WTC11 (cell line): ENCODE data around the gene FAM53B. TPM values are rescaled to one million over a fixed set of nuclear protein-coding genes. Genes with fewer than 3 reads are reported as not detected.

Experiments used
- ATAC-seq: fragments of 200-7000 bp; cut with Tn5 transposase; 2 replicates; pipeline ENCODE4 v1.10.0; 2021; ENCODE audit warnings: mild to moderate bottlenecking, moderate library complexity
- CTCF ChIA-PET: fragments of 300-600 bp; sonication (Branson Sonifier 250); formaldehyde crosslinking; loops from one replicate; lab custom pipeline; 2021; ENCODE audit warnings: antibody characterized with exemption; lab: Charles Lee
- POLR2A ChIA-PET: fragments of 350-600 bp; sonication (Branson Sonifier 250); formaldehyde crosslinking; loops from one replicate; lab custom pipeline; 2021; ENCODE audit warnings: antibody characterized with exemption; lab: Charles Lee
- DNase-seq: peaks from one replicate; pipeline ENCODE4 v3.0.0; 2021; ENCODE audit warnings: low spot score
- H3K27ac Mint-ChIP-seq: 2 replicates; pipeline ENCODE4 v1.8.0; 2021; ENCODE audit warnings: mixed read lengths
- H3K27me3 Mint-ChIP-seq: 2 replicates; pipeline ENCODE4 v1.8.0; 2021; ENCODE audit warnings: low read depth, mild to moderate bottlenecking, moderate library complexity, mixed read lengths
- H3K36me3 Mint-ChIP-seq: 2 replicates; pipeline ENCODE4 v1.8.0; 2021; ENCODE audit warnings: mixed read lengths
- H3K4me1 Mint-ChIP-seq: 2 replicates; pipeline ENCODE4 v1.8.0; 2022; ENCODE audit warnings: mixed read lengths
- H3K4me3 Mint-ChIP-seq: 2 replicates; pipeline ENCODE4 v1.8.0; 2021; ENCODE audit warnings: mild to moderate bottlenecking, moderate library complexity, mixed read lengths
- H3K9me3 Mint-ChIP-seq: 2 replicates; pipeline ENCODE4 v1.8.0; 2021; ENCODE audit warnings: mixed read lengths
- AR ChIP-seq: fragments of 250-450 bp; sonication (Bioruptor Pico); IDR thresholded peaks from 2 replicates; pipeline ENCODE4 v1.9.0; 2021; ENCODE audit warnings: mild to moderate bottlenecking
- FOXP4 ChIP-seq: sonication (generic); formaldehyde crosslinking; IDR thresholded peaks from 2 replicates; pipeline ENCODE4 v1.8.0; 2022; ENCODE audit warnings: mild to moderate bottlenecking, missing genetic modification reagents
- HMGXB4 ChIP-seq: sonication (generic); formaldehyde crosslinking; IDR thresholded peaks from 2 replicates; pipeline ENCODE4 v1.8.1; 2023; ENCODE audit warnings: mild to moderate bottlenecking, moderate library complexity, missing genetic modification reagents
- JUN ChIP-seq: sonication (generic); formaldehyde crosslinking; IDR thresholded peaks from 2 replicates; pipeline ENCODE4 v1.8.0; 2023; ENCODE audit warnings: mild to moderate bottlenecking, missing genetic modification reagents
- MLX ChIP-seq: sonication (generic); formaldehyde crosslinking; IDR thresholded peaks from 2 replicates; pipeline ENCODE4 v1.8.1; 2023; ENCODE audit warnings: mild to moderate bottlenecking, missing genetic modification reagents, moderate library complexity
- MXD4 ChIP-seq: fragments of 250-450 bp; sonication (Bioruptor Pico); IDR thresholded peaks from 2 replicates; pipeline ENCODE4 v1.8.0; 2021; ENCODE audit warnings: mild to moderate bottlenecking, moderate library complexity, borderline replicate concordance
- NFYB ChIP-seq: sonication (generic); formaldehyde crosslinking; conservative IDR thresholded peaks from 2 replicates; pipeline ENCODE4 v1.8.0; 2022; ENCODE audit warnings: low read depth, missing genetic modification reagents
- NR1H2 ChIP-seq: sonication (generic); formaldehyde crosslinking; IDR thresholded peaks from 2 replicates; pipeline ENCODE4 v1.9.0; 2021; ENCODE audit warnings: mild to moderate bottlenecking, moderate library complexity, missing genetic modification reagents
- OVOL2 ChIP-seq: fragments of 250-450 bp; sonication (Bioruptor Pico); IDR thresholded peaks from 2 replicates; pipeline ENCODE4 v1.9.0; 2021; ENCODE audit warnings: mild to moderate bottlenecking, borderline replicate concordance
- PRDM15 ChIP-seq: sonication (generic); formaldehyde crosslinking; IDR thresholded peaks from 2 replicates; pipeline ENCODE4 v1.8.0; 2022; ENCODE audit warnings: missing genetic modification reagents
- SMAD4 ChIP-seq: sonication (generic); formaldehyde crosslinking; IDR thresholded peaks from 2 replicates; pipeline ENCODE4 v1.8.0; 2022; ENCODE audit warnings: mild to moderate bottlenecking, missing genetic modification reagents
- SP1 ChIP-seq: sonication (generic); formaldehyde crosslinking; conservative IDR thresholded peaks from 2 replicates; pipeline ENCODE4 v1.8.1; 2022; ENCODE audit warnings: missing genetic modification reagents
- STAT6 ChIP-seq: sonication (generic); formaldehyde crosslinking; conservative IDR thresholded peaks from 2 replicates; pipeline ENCODE4 v1.8.1; 2023; ENCODE audit warnings: mild to moderate bottlenecking, low read depth, missing genetic modification reagents, moderate library complexity
- TEAD4 ChIP-seq: sonication (generic); formaldehyde crosslinking; IDR thresholded peaks from 2 replicates; pipeline ENCODE4 v1.8.0; 2022; ENCODE audit warnings: mild to moderate bottlenecking, missing genetic modification reagents
- TP53 ChIP-seq: sonication (generic); formaldehyde crosslinking; IDR thresholded peaks from 2 replicates; pipeline ENCODE4 v1.8.1; 2023; ENCODE audit warnings: mild to moderate bottlenecking, missing genetic modification reagents
- USF2 ChIP-seq: sonication (generic); formaldehyde crosslinking; IDR thresholded peaks from 2 replicates; pipeline ENCODE4 v1.8.1; 2023; ENCODE audit warnings: mild to moderate bottlenecking, missing genetic modification reagents, moderate library complexity
- ZBTB43 ChIP-seq: sonication (generic); formaldehyde crosslinking; IDR thresholded peaks from 2 replicates; pipeline ENCODE4 v1.8.1; 2023; ENCODE audit warnings: mild to moderate bottlenecking, missing genetic modification reagents
- ZNF317 ChIP-seq: sonication (generic); formaldehyde crosslinking; IDR thresholded peaks from 2 replicates; pipeline ENCODE4 v1.8.1; 2023; ENCODE audit warnings: low read depth, mild to moderate bottlenecking, moderate library complexity, missing genetic modification reagents, borderline replicate concordance
- total RNA-seq: library from RNA; stranded (reverse); gene quantifications from 3 replicates; pipeline ENCODE4 v1.2.3, GENCODE V29; 2021

FAM53B gene
- total RNA-seq, 1 experiment from 2014 or later: 21.3 TPM

- TF ChIP-seq FOXP4: no peak
- no peak for TF ChIP-seq MLX (CRISPR knock-in tag)
- no peak for TF ChIP-seq TP53
- TF ChIP-seq MXD4: no peak
- no peak for TF ChIP-seq TEAD4 (CRISPR knock-in tag)
- no peak for TF ChIP-seq SMAD4
- TF ChIP-seq PRDM15 (CRISPR knock-in tag): no peak
- no peak for TF ChIP-seq OVOL2 (CRISPR knock-in tag)
- TF ChIP-seq NFYB (CRISPR knock-in tag): no peak
- no peak for TF ChIP-seq USF2 (CRISPR knock-in tag)
- no peak for TF ChIP-seq ZBTB43 (CRISPR knock-in tag)
Measured at GRCh38 chr10:124733571-124734245, 10.5 kb downstream of the FAM53B start (continued).

GRCh38 chr10:124732931-124733570 is 11.1 kb downstream of the FAM53B start:
- Mint-ChIP-seq H3K27me3 (no peaks in the 10 kb centered on the region), H3K9me3 (no peaks in the 10 kb centered on the region), H3K27ac (peak overlapping the region; percentile 83), H3K36me3 (peaks cover 13% of the 10 kb centered on the region), H3K4me1 (peaks cover 40% of the 10 kb centered on the region), H3K4me3 (no peak overlapping the region)
- ChIA-PET POLR2A (no interaction called here), CTCF (interaction anchor here (0.9 to 2.1 kb wide), 2 partner anchors 8 to 10 kb away, joined by 5 to 6 read pairs; no protein-coding TSS in a partner anchor)
- no peak for ATAC-seq
- no peak for DNase-seq
- no peak for TF ChIP-seq SP1 (CRISPR knock-in tag)
- no peak for TF ChIP-seq ZNF317
- no peak for TF ChIP-seq AR
- no peak for TF ChIP-seq STAT6 (CRISPR knock-in tag)
- no peak for TF ChIP-seq HMGXB4 (CRISPR knock-in tag)
- no peak for TF ChIP-seq JUN (CRISPR knock-in tag)
- TF ChIP-seq NR1H2 (CRISPR knock-in tag): no peak
